ENCODE data around the gene KIFC3. TPM values are rescaled to one million over a fixed set of nuclear protein-coding genes. Genes with fewer than 3 reads are reported as not detected.

The KIFC3 gene
- polyA plus RNA-seq, 3 donors from 2014 or later, result 5.1 to 13.6 (median 12.2) TPM

- H3K9me3 Mint-ChIP-seq, result no peaks in the 10 kb centered on the region
Measured at GRCh38 chr16:57766714-57767348, 35.5 kb downstream of the KIFC3 start.

DNA sequence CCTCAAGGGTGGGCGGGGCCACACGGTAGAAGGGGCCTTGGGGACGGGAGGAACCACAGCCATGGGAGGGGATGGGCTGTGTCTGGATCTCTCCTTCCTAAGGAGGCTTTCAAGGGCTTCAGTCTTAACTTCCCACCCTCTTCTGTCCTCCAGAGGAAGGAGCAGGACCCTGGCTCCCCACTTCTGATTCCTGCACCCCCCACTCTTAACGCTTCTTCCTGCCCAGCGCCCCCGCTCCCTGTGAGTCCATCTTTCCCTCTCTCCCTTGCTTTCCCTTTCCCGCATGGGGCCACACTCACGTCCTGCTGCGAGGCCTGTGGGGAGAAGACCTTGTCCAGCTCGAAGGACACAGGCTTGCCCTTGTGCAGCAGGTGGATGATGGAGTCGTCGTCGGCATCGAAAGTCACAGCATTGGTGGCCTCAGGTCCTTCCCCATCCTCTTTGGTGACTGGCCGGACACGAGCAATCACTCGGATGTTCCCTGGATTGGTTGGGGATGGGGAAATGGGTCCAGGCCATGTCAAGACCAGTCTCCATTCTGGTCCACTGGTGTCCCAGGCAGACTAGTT, 37.0 kb downstream of the KIFC3 start:
- Mint-ChIP-seq H3K36me3 (peaks cover 0 to 6% (median 6%) of the 10 kb centered on the region in 3 donors), H3K4me3 (no peak overlapping the region), H3K4me1 (no peaks in the 10 kb centered on the region), H3K27me3 (ENCODE audit: low read depth in 3 of 3) (no peaks in the 10 kb centered on the region), H3K9me3 (no peaks in the 10 kb centered on the region), H3K27ac (no peak overlapping the region)
- DNase-seq, result no peak

More at GRCh38 chr16:57766714-57767348, 35.5 kb downstream of the KIFC3 start:
- Mint-ChIP-seq H3K27ac (no peak overlapping the region), H3K4me3 (no peak overlapping the region), H3K27me3 (ENCODE audit: low read depth in 3 of 3) (peaks cover 0 to 4% (median 0%) of the 10 kb centered on the region in 3 donors), H3K4me1 (no peaks in the 10 kb centered on the region), H3K36me3 (peaks cover 0 to 9% (median 6%) of the 10 kb centered on the region in 3 donors)
- DNase-seq, result no peak

- Mint-ChIP-seq H3K4me3 (no peak overlapping the region), H3K4me1 (peaks cover 0 to 5% of the 10 kb centered on the region in 2 donors), H3K36me3 (peaks cover 0 to 11% (median 6%) of the 10 kb centered on the region in 3 donors), H3K9me3 (no peaks in the 10 kb centered on the region), H3K27me3 (ENCODE audit: low read depth in 3 of 3) (no peaks in the 10 kb centered on the region), H3K27ac (peak overlapping the region in 2 of 6 donors; percentile 17 to 45)
- peak; percentile 32 to 38 (median 37) for DNase-seq
Measured at GRCh38 chr16:57764341-57765159, 37.7 kb downstream of the KIFC3 start.

- no peaks in the 10 kb centered on the region for H3K27me3 Mint-ChIP-seq (ENCODE audit: low read depth in 3 of 3)
- no peak overlapping the region for H3K27ac Mint-ChIP-seq
- no peak for DNase-seq
- peaks cover 0 to 11% (median 6%) of the 10 kb centered on the region in 3 donors for H3K36me3 Mint-ChIP-seq
- H3K9me3 Mint-ChIP-seq, result no peaks in the 10 kb centered on the region
- H3K4me3 Mint-ChIP-seq, result no peak overlapping the region
- peaks cover 2 to 6% of the 10 kb centered on the region in 2 donors for H3K4me1 Mint-ChIP-seq
Measured at GRCh38 chr16:57764006-57764340, 38.3 kb downstream of the KIFC3 start.

DNA sequence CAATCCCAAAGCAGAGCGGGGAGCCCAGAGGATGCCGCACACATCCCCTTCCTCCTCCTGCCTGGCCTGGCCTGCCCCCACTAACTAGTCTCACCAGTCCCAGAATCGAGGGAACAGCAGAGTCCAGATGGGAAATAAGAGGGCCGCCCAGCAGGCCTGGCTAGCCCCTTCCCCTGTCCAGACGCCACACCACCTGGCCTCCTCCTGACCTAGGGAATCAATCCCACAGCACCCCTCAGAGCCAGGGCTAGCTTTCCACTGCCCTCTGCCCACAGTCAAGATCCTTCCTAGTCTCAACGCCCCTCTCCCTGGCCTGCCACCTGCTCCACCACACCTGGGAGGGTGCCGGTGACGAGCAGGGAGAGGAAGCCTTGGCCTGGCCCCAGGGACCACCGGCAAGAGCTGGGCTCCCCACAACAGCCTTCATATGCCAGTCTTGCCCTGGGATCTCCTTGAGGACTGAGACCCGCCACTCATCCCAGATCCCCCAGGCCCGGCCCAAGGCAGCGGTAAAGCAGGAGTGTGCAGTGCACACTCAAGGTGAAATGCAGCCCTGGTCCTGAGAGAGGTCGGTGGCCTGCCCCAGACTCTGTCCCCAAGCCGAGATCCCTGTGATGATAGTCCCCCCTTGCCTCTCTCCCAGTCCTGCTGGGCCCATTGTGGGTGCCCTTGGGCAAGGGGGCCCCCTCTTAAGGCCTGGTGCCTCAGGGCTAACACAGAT, 38.8 kb downstream of the KIFC3 start:
- Mint-ChIP-seq H3K27ac (no peak overlapping the region), H3K4me1 (peaks cover 6% of the 10 kb centered on the region in 2 donors), H3K9me3 (no peaks in the 10 kb centered on the region), H3K36me3 (peaks cover 0 to 10% (median 2%) of the 10 kb centered on the region in 3 donors), H3K4me3 (no peak overlapping the region), H3K27me3 (ENCODE audit: low read depth in 3 of 3) (no peaks in the 10 kb centered on the region)
- no peak for DNase-seq

DNA sequence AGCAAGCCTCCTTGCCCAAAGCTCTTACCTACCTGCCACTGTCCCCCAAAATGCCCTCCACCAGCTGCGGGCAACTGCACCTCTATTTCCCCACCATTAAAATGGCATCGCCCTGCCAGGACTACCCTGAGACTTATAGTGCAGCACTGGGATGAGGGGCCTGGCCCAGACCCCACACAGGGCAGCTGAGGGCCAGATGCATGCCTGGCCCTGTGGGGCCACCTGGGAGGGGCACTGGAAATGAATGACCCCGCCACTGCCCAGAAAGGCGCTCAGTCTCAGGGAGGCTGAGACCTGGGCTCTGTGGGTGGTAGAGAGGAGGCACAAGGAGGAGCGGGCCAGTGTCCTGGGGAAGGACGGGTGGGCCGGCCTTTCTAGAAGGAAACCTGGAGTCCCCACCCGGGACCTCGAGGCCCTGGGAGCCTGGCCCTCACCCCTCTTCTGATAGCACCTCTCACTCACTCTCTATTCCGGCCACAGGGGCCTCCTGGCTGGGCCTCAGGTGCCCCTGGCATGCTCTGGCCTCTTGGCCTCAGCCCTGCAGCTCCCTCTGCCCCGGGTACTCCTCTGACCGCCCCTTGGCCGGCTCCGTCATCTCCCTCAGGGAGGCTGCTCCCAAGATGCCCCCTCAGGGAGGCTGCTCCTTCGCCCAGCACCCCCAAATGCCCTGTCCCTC, 39.8 kb downstream of the KIFC3 start:
- Mint-ChIP-seq H3K4me1 (peaks cover 6 to 10% of the 10 kb centered on the region in 2 donors), H3K9me3 (no peaks in the 10 kb centered on the region), H3K27me3 (ENCODE audit: low read depth in 3 of 3) (no peaks in the 10 kb centered on the region), H3K36me3 (peaks cover 0 to 8% (median 0%) of the 10 kb centered on the region in 3 donors), H3K4me3 (no peak overlapping the region), H3K27ac (no peak overlapping the region)
- DNase-seq, result no peak

GRCh38 chr16:57761957-57762356, 40.3 kb downstream of the KIFC3 start:
- H3K27ac Mint-ChIP-seq, result peak overlapping the region in 3 of 6 donors; percentile 14 to 48 (median 18)
- peaks cover 0 to 7% (median 0%) of the 10 kb centered on the region in 3 donors for H3K36me3 Mint-ChIP-seq
- no peak overlapping the region for H3K4me3 Mint-ChIP-seq
- no peaks in the 10 kb centered on the region for H3K27me3 Mint-ChIP-seq (ENCODE audit: low read depth in 3 of 3)
- no peak for DNase-seq
- H3K4me1 Mint-ChIP-seq, result peaks cover 6 to 14% of the 10 kb centered on the region in 2 donors
- H3K9me3 Mint-ChIP-seq, result no peaks in the 10 kb centered on the region

DNA sequence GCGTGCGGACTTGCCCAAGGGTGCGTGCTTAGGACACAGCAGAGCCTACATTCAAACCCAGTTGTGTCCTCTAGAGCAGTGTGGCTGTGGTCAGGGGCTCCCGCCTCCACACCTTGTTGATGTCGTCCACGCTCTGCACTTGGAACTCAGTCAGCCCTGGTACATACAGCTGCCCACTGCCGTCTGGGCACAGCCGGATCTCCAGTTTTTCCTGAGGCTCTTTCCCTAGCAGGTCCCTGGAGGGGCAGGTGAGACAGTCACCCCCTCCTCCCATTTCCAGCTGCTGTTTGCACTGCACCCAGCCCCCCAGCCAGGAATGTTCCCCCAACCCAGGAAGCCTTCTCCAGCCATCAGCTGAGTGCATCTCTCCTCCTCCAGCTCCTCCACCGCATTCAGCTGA, 41.0 kb downstream of the KIFC3 start:
- Mint-ChIP-seq H3K27me3 (ENCODE audit: low read depth in 3 of 3) (no peaks in the 10 kb centered on the region), H3K9me3 (no peaks in the 10 kb centered on the region), H3K27ac (peak overlapping the region in 1 of 6 donors; percentile 14), H3K36me3 (peaks cover 0 to 5% (median 0%) of the 10 kb centered on the region in 3 donors), H3K4me3 (no peak overlapping the region), H3K4me1 (peaks cover 6 to 15% of the 10 kb centered on the region in 2 donors)
- DNase-seq, result no peak

DNA sequence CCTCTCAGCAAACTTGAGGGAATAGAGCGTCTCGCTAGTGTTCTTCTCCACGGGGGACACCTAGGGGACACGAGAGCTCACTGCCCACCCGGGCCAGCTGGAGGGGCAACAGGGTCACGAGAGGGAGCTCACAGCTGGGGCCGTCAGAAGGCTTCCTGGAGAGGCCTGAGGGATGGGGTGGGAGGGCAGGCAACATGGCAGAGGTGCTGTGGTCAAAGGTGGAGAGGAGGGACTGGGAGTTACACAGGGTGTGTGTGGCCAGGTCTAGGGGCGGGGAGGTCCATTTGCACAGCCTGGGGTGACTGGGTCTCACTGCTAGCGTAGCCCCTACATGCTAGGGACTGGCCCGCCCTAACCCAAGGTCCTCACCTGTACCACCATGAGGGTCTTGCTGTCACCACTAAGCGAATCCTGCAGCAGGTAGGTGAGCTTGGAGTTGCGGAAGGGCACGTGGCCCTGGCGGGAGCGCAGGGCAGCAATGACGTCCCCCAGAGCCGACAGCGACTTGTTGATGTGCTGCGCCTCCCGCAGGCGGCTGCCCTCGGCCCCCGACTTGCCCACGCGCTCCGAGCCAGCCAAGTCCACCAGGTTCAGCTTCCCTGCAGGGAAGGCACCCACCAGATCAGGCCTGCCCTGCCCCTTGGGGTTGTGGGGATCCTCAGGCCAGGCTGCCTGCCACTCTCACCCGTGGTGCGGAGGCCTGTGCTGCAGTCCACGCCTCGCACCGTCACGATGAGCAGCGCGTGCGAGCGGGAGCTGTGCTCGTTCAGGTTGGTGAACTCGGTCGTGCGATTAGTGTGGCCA, 41.7 kb downstream of the KIFC3 start:
- Mint-ChIP-seq H3K4me3 (no peak overlapping the region), H3K9me3 (no peaks in the 10 kb centered on the region), H3K27ac (peak overlapping the region in 3 of 6 donors; percentile 39 to 67 (median 40)), H3K27me3 (ENCODE audit: low read depth in 3 of 3) (no peaks in the 10 kb centered on the region), H3K36me3 (peaks cover 0 to 5% (median 0%) of the 10 kb centered on the region in 3 donors), H3K4me1 (peaks cover 6 to 15% of the 10 kb centered on the region in 2 donors)
- DNase-seq, result no peak

DNA sequence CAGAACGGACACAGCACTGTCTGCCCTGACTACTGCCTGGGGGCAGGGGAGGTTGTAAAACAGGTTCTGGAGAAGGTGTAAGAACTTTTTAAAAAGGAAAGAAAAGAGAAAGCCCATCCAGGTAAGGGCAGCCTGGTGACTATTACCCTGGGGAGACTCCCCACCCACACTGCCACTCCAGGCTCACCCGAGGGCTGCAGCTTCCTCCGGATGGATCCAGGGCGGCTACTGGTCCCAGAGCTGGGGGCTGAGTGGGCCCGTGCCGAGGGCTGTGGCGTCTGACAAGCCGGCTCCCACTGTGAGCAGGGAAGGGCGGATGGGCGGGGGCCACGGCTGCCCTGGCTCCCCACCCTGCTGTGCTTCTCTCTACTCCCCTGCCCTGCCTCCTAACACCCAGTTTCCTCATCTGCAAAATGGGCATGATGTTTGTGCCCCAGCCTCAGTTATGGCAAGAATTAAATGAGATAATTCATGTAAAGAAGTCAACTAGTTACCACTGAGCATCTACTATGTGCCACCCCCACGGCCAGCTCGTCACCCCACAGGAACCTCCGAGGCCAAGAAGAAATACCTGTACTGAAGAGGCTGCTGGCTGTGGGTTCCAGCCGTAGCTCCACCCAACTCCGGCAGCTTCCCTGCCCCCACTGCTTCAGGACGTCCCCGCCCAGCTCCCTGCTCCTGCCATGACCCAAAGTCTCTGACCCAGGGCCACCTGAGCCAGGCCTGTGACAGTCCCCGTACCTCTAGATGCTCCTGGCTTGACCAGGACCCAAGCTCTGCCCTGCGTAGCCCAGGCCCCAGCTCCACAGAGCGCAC, 42.5 kb downstream of the KIFC3 start:
- H3K4me1 Mint-ChIP-seq, result peaks cover 6 to 15% of the 10 kb centered on the region in 2 donors
- no peaks in the 10 kb centered on the region for H3K27me3 Mint-ChIP-seq (ENCODE audit: low read depth in 3 of 3)
- peak overlapping the region in 2 of 5 donors; percentile 9 to 55 for H3K4me3 Mint-ChIP-seq
- peak overlapping the region in 5 of 6 donors; percentile 40 to 83 (median 64) for H3K27ac Mint-ChIP-seq
- H3K36me3 Mint-ChIP-seq, result peaks cover 0 to 5% (median 0%) of the 10 kb centered on the region in 3 donors
- no peaks in the 10 kb centered on the region for H3K9me3 Mint-ChIP-seq
- no peak for DNase-seq

GRCh38 chr16:57759131-57759530, 43.2 kb downstream of the KIFC3 start:
- Mint-ChIP-seq H3K4me3 (peak overlapping the region in 1 of 5 donors; percentile 61), H3K27me3 (ENCODE audit: low read depth in 3 of 3) (no peaks in the 10 kb centered on the region), H3K27ac (peak overlapping the region in 3 of 6 donors; percentile 72 to 87 (median 81)), H3K9me3 (peaks cover 0 to under 1% (median 0%) of the 10 kb centered on the region in 6 donors), H3K4me1 (peaks cover 6 to 15% of the 10 kb centered on the region in 2 donors), H3K36me3 (peaks cover 0 to 5% (median 0%) of the 10 kb centered on the region in 3 donors)
- DNase-seq, result no peak

All from immature natural killer cell (primary cell).